ENCODE measurements around the gene MAP1A. TPM values are rescaled to one million over a fixed set of nuclear protein-coding genes. Genes with fewer than 3 reads are reported as not detected.
A peak's percentile ranks its signal among the peaks of the same experiment; 100 is the strongest.

The MAP1A gene
- total and polyA plus RNA-seq, 2 donors (not counting 3 experiments of a cell fraction or from before 2014, with no cell fraction given): 0.68 to 4.8 TPM

DNA sequence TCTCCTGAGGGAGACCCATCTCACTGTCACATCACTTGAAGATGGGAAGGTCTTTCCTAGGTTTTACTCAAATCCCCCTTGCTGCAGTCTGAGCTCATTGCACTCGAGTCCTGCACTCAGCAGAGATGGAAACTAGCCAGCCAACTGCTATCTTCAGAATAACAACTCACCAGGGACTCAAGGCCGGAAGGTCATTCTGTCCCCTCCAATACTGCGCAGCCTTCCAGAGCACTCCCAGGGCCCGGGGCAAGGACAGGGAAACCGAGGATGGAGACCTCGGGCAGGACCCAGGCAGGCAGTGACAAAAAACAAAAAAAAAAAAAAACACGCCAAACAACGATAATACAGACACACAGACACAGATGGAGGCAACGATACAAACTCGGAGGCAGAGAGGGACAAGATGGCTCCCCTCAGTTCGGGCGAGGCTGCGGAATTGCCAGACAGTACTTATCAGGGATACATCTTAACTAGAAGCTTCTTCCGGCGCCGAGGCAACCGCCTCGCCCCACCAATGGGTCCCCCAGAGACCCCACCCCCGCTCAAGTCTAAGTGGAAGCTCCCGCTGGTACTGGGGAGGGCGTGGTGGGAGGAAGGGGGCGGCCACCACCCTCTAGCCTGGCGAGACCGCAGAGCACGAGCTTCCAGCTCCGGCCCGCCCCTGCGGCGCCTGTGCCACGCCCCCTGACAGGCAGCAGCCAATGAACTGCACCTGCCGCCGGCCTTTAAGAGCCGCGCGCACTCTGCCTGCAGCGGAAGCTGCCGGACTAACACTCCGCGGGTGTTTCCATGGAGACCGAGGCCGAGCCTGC, 7.0 kb upstream of the MAP1A start:
- intact Hi-C loops (cut with micrococcal nuclease): loop anchor here (1.0 to 10.0 kb wide), 4 partner anchors 17 to 234 kb away; partner anchors contain the start of genes PDIA3 and TP53BP1

More for the DNA sequence above, 7.0 kb upstream of the MAP1A start:
- H3K79me2 ChIP-seq (ENCODE audit: control insufficient read depth, insufficient read depth, low read length): no peaks in the 10 kb centered on the region
- dilution Hi-C loops (cut with MboI; ENCODE audit: extremely low pct_ligation_motif_present, low sequenced_read_pairs): no loop called here
- TF ChIP-seq POLR2AphosphoS5 (IDR thresholded peaks at IDR 0.05; ENCODE audit: insufficient read depth, low read depth, low read length): peak; percentile 66
- TF ChIP-seq CTCF (IDR thresholded peaks at IDR 0.05; ENCODE audit: extremely low read depth in 1 of 2, insufficient read depth in 1 of 2, low read depth in 1 of 2, low read length in 2 of 2): peak in 1 of 2 donors; percentile 20
- peak; percentile 71 for TF ChIP-seq POLR2A (IDR thresholded peaks at IDR 0.05; ENCODE audit: low read depth, low read length)
- TF ChIP-seq EZH2 (IDR thresholded peaks at IDR 0.05; ENCODE audit: borderline replicate concordance, low read depth, low read length, severe bottlenecking): no peak
- peak; percentile 75 for TF ChIP-seq MAX (IDR thresholded peaks at IDR 0.05; ENCODE audit: insufficient read depth, insufficient read length)
- H3K9ac ChIP-seq (replicated peaks; ENCODE audit: extremely low read depth, insufficient read depth, low read length): peak overlapping the region; percentile 84
- CTCF ChIA-PET: interaction anchor here (0.7 to 6.6 kb wide), 15 partner anchors 9 to 307 kb away, joined by 3 to 101 read pairs (median 4); partner anchors contain the start of genes ELL3 and TP53BP1
- BruUV-seq (replicated peaks): TSS peak; percentile 90
- H3K27ac ChIP-seq (ENCODE audit: insufficient read depth, low read depth, low read length): peak overlapping the region; percentile 77
- H3K4me3 ChIP-seq (replicated peaks in 1 of 3; ENCODE audit: insufficient read depth in 1 of 3, low read depth in 1 of 3, low read length in 3 of 3): peak overlapping the region; percentile 64 to 81 (median 79)
- H2AFZ ChIP-seq (ENCODE audit: low read depth, low read length): peak overlapping the region; percentile 92
- peaks cover 27% of the 10 kb centered on the region for H3K4me1 ChIP-seq (ENCODE audit: control insufficient read depth, extremely low read depth, insufficient read depth, low read length)
- peak overlapping the region; percentile 77 for H3K4me2 ChIP-seq (ENCODE audit: insufficient read depth, low read length)
- POLR2A ChIA-PET: interaction anchor here (0.6 to 1.7 kb wide), 3 partner anchors 11 to 632 kb away, joined by 3 to 6 read pairs (median 3); partner anchors contain the start of gene TP53BP1
- no peaks in the 10 kb centered on the region for H4K20me1 ChIP-seq (replicated peaks; ENCODE audit: control insufficient read depth, extremely low read depth, insufficient read depth, low read length)
- no peaks in the 10 kb centered on the region for H3K27me3 ChIP-seq (ENCODE audit: control insufficient read depth in 2 of 2, insufficient read depth in 2 of 2, low read length in 2 of 2)
- H3K9me3 ChIP-seq (replicated peaks; ENCODE audit: control insufficient read depth, insufficient read depth, low read length): no peaks in the 10 kb centered on the region
- peak; percentile 99 for FAIRE-seq
- H3K9me1 ChIP-seq (replicated peaks; ENCODE audit: control insufficient read depth, extremely low read depth, insufficient read depth, low read length): no peaks in the 10 kb centered on the region
- H3K36me3 ChIP-seq (ENCODE audit: control insufficient read depth in 2 of 2, extremely low read depth in 1 of 2, insufficient read depth in 2 of 2, low read length in 2 of 2): no peaks in the 10 kb centered on the region
- DNase-seq (ENCODE audit: low read depth, low spot score): peak; percentile 98

All from endothelial cell of umbilical vein (primary cell).